ENCODE measurements around the gene RAB37. TPM values are rescaled to one million over a fixed set of nuclear protein-coding genes. Genes with fewer than 3 reads are reported as not detected.

RAB37 gene
- total RNA-seq, 1 donor from 2014 or later, result not detected

DNA sequence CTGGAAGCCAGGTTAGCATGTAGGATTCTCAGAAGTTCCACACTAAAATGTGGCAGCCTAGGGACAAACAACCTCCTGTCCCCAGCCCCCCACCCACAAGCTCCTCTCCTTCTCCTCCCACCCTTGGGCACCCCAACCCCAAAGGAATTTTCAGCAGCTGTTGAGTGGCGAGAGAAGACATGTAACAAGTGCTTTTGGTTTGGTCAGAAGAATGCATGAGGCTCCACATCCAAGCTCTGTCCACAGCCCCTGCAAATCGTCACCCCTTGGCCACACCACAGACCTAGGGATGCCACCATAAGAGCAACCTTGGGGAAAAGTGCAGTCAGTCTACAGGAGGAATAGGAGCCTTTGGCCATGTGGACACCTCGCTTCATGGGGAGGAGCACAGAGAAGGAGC lies 11.9 kb upstream of the RAB37 start:
- no peak for DNase-seq (ENCODE audit: extremely low read depth, low read depth, low spot score)

DNA sequence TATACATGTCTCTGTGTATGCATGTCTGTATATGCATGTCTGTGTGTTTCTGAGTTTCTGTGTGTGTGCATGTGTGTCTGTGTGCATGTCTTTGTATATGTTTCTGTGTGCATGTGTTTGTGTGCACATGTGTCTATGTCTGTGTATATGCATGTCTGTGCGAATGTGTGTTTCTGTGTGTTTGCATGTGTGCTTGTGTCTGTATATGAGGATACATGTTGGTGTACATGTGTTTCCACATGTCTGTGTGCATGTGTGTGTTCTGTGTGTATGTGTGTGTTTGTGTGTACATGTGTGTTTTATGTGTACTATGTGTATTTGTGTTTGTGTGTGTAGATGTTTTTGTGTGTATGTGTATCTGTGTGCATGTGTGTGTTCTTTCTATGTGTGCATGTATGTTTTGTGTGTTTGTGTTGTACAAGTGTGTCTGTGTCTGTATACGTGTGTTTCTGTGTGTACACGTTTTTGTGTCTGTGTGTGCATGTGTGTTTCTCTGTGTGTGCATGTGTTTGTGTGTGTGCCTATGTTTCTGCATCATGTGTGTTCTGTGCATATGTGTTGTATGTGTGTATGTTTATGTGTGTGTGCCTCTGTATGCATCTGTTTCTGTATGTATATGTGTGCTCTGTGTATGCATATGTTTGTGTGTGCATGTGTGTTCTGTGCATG lies 8.9 kb upstream of the RAB37 start:
- no peak for DNase-seq (ENCODE audit: extremely low read depth, low read depth, low spot score)

DNA sequence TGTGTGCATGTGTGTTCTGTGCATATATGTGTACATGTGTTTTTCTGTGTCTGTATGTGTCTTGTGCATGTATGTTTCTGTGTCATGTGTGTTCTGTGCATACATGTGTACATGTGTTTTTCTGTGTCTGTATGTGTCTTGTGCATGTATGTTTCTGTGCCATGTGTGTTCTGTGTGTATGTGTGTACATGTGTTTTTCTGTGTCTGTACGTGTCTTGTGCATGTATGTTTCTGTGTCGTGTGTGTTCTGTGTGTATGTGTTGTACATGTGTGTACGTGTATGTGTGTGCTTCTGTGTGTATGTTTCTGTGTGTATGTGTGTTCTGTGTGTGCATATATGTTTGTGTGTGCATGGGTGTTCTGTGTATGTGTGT lies 8.4 kb upstream of the RAB37 start:
- DNase-seq (ENCODE audit: extremely low read depth, low read depth, low spot score), result no peak

DNA sequence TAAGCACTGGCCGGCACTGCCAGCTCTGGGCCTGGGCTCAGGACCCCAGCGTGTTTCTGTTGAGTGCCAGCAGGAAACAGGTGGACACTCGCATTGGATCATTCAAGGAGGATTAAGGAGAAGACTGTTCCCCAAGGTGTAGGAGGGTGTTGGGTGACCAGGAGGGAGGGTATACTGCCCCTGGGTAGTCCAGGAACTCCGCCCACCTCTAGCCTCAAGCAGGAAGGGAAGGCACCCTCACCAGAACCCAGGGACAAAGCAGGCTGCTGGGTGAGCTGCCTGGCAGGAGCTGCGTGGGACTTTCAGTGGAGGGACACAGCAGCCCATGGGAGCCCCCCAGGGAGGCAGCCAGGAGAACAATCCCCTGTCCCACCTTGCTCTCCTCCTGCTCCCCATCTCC lies 7.7 kb upstream of the RAB37 start:
- no peak for DNase-seq (ENCODE audit: extremely low read depth, low read depth, low spot score)

DNA sequence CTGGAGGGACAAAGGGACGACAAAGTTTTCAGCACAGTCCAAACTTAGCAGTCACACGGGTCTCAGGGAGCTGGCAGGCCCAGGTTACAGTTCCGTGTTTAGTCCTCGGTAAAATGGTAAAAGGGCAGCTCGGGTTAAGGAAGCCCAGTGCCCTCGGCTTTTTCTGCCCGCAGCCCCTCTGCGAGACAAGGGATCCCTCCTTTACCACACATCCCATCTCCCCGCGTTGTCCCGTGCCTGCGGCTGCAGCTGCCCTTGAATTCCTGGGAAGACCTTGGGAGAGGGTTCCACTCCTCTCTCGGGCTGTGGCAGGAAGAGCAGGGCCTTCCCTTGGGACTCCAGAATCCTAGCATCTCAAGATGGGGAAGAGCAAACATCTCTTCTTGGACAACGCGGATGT lies 7.2 kb upstream of the RAB37 start:
- DNase-seq (ENCODE audit: extremely low read depth, low read depth, low spot score), result no peak

DNA sequence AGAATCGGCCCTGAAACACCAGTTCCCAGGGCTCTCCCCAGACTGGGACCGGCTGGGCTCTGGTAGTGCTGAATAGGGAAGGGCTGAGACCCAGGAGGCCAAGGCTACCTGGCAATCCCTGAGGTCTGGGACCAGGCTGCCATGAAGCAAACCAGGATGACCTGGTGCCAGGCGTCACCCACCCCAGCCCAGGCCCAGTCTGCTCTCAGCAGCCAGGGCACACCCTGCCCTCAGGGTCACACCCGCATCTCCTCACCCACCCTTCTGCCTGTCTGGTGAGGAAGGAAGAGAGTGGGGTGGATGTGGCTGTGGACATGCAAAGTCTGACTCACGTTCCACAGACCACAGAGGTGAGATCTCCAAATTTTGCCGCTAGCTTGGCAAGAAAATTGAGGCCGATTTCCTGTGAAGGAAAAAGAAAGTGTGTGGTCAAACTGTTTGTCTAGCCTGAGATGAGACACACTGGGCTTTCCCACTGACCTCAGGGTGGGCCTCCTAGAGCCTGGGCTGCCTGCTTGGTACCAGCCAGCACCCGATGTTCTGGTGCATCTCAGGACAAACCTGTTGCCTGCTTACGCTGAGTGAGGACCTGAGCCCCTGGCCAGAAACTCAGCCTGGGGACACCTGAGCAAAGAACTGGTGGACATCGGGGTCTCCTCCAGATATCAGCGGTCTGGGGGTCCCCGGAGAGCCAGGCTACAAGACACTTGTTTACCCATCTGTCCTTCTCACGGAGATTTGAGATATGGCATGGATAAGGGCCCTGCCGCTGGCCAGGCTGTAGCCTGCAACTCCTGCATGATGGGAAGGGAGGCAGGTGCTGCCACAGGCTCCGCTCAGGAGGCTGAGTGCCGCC lies 6.3 kb upstream of the RAB37 start:
- DNase-seq (ENCODE audit: extremely low read depth, low read depth, low spot score), result no peak

DNA sequence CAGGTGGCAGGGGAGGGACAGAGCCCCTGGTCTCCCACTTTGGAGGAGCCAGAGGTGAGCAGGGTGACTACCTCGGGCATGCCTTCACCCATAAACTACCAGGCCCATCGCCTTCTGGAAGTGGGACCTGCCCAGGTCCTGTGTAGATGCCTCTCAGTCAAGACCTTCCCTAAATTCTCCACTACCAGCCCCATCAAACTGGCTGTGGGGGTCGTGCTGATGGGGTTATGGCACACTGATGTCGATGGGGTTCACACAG lies 5.8 kb upstream of the RAB37 start:
- no peak for DNase-seq (ENCODE audit: extremely low read depth, low read depth, low spot score)

DNA sequence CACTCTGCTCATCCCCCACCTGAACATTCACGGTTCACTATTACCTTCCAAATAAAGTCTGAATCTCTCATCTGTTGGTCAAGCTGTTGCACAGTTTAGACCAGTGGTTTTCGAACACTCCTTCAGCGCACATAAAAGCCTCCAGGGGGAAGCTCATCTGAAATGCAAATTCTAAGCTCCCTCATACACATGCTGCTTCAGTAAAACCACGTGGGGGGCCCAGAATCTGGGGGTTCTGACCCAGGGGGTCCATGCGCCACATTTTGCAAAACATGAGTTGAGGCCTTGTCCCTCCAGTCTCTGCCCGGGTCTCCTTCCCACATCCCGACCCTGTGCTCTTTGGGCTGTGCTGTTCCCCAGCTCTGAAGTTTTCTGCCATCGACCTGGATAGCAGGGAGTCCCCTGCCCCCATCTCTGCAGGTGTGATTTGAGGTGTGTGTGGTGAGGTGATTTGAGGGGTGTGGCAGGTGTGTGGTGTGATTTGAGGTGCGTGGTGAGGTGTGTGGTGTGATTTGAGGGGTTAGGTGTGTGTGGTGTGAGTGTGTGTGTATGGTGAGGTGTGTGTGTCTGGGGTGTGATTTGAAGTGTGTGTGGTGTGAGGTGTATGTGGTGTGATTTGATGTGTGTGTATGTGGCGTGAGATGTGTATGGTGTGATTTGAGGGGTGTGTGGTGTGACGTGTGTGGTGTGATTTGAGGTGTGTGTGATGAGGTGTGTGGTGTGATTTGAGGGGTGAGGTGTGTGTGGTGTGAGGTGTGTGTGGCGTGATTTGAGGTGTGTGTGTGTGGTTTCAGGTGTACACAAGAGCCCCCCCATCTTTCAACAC lies 4.8 kb upstream of the RAB37 start:
- DNase-seq (ENCODE audit: extremely low read depth, low read depth, low spot score), result no peak

DNA sequence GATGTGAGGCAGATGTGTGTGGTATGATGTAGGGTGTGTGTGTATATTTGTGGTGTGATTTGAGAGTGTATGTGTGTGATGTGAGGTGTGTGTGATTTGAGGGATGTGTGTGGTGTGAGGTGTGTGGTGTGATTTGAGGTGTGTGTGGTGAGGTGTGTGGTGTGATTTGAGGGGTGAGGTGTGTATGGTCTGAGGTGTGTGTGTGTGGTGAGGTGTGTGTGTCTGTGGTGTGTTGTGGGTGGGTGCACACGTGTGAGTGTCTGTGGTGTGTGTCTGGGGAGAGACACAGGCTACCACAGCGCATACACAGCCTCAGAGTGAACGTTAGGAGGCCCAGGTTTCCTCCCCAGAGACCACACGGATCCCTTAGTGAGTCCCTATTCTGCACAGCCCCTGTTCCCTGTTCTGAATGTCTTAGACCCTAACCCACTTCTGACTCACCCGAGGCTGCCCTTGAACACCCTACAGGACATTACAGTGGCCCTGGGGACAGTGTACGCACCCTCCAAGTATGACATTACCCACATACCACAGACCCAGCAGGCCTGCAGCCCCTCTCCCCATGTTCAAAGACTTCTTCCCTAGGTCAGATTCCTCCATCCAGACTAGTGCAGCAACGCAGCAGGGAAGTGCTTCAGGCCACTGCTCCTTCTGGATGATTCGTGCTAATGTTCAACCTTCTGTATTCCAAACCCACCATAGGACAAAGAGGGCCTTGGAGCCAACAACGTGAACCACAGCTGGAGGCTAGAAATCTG lies 3.5 kb upstream of the RAB37 start:
- no peak for DNase-seq (ENCODE audit: extremely low read depth, low read depth, low spot score)

DNA sequence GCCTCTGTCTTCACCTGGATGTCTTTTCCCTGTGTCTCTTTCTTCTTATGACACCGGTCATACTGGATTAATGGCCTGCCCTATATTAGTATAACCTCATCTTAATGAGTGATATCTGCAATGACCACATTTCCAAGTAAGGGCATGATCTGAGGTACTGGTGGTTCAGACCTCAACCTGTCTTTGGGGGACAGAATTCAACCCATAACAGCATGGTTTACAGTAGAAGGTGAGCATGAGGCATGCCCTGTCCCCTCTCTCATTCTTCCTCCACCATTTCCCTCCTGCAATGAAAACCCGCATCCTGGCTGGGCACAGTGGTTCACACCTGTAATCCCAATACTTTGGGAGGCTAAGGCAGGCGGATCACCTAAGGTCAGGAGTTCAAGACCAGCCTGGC lies 2.8 kb upstream of the RAB37 start:
- DNase-seq (ENCODE audit: extremely low read depth, low read depth, low spot score), result no peak

DNA sequence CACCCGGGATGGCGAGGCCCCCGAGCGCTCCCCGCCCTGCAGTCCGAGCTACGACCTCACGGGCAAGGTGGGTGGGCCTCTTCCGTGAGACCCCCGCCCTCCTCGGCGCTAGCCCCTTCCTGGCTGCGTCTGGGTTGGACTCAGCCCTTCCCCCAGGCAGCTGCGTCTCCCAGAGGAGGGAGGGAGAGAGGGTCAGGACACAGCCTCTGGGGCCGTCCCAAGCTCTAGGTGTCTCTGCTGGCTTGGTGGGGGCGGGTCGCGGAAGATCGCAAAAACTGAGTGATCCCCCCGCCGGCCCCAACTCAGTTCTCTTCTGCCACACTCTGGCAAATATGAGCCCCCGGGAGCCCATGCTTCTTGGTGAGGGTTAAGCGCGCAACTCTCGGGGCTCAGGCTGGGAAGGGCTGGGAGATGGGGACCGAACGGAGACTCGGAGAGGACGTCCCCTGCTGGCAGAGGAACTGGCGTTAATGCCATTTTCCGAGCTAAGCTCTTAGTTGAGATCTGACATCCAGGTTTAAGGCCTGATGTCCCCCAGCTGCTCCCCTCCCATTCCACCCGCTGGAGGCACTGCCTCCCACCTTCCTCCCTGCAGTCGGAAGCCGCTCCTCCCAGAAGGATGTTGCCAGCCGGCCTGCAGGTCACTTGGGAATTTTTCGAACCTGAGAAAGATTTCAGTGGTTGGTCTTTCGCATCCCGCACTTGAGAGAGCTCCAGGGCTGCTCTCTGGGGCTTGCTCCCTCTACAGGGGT lies 419 bp downstream of the RAB37 start:
- no peak for DNase-seq (ENCODE audit: extremely low read depth, low read depth, low spot score)

DNA sequence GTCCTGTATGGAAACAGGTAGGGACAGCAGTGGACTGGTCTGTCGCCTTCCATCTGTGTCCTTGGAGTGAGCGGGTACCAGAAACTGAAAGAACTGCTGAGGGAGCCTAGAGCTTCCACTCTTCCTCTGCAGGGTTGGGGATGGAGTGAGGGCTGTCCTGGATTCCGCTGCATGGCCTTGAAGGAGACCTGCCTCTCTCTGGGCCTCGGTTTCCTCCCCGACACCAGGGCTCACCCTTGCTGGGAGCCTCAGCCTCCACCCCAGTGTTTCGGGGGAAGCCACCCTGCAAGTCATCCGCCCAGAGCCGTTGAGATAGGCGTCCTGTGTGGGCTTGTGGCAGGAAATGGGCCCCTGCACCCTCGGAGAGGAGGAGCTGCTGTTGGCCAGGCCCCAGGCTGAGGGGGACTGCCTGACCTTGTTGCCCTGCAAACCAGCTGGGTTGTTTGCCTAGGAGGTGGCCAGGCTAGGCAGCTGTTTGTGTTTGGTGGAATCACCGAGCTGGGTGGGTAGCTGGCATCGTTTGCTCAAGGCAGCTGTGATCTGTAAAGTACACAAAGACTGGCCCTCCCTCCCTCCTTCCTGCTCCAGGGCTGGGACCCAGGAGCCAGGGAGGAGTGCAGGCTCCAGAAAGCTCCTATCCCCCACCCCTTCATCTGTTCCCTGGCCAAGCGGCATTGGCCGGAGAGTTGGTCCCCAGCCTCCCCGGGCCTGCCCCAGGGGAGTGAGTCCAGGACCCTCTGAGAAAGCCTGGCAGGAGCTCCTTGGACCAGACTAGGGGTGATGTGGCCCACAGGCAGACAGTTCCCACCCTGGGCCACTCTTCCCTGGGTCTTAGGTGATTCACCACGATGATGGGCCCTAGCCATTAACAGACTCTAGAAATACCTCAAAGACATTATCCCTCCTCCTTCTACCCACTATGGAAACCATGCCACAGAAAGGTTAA lies 1.3 kb downstream of the RAB37 start:
- no peak for DNase-seq (ENCODE audit: extremely low read depth, low read depth, low spot score)

DNA sequence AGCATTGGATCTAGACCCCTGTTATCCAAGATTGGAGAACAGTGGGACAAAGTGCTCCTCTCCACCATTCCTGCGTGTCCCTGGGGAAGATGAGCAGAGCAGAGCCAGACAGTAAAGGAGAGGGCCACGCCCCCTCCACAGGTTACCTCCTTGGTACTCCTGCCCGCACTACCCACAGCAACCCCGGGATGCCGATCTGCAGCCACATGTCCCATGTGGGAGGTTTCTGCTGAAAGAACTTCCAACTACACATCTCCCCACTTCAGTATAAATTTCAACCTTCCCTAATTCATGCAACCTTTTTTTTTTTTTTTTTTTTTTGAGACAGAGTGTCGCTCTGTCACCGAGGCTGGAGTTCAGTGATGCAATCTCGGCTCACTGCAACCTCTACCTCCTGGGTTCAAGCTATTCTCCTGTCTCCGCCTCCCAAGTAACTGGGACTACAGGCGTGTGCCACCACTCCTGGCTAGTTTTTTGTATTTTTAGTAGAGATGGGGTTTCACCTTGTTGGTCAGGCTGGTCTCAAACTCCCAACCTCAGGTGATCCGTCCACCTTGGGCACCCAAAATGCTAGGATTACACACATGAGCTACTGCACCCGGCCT lies 2.3 kb downstream of the RAB37 start:
- DNase-seq (ENCODE audit: extremely low read depth, low read depth, low spot score), result no peak

DNA sequence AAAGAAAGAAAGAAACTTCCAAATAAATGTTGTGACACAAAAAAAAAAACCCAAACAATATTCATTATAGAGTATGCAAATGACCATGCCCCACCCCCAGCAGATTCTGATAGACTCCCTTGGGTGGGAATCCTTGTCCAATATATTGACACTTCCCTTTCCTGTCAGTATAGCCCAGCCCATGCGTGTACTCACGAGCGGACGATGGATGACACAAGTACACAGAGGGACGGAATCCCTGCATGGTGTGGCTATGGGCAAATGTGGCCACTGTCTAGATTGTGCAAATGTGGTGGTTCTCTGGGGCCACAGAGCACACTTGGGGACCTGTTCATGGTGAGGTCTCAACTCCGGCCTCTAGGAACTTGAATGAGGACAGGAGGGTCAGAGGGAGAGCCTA lies 3.1 kb downstream of the RAB37 start:
- no peak for DNase-seq (ENCODE audit: extremely low read depth, low read depth, low spot score)

DNA sequence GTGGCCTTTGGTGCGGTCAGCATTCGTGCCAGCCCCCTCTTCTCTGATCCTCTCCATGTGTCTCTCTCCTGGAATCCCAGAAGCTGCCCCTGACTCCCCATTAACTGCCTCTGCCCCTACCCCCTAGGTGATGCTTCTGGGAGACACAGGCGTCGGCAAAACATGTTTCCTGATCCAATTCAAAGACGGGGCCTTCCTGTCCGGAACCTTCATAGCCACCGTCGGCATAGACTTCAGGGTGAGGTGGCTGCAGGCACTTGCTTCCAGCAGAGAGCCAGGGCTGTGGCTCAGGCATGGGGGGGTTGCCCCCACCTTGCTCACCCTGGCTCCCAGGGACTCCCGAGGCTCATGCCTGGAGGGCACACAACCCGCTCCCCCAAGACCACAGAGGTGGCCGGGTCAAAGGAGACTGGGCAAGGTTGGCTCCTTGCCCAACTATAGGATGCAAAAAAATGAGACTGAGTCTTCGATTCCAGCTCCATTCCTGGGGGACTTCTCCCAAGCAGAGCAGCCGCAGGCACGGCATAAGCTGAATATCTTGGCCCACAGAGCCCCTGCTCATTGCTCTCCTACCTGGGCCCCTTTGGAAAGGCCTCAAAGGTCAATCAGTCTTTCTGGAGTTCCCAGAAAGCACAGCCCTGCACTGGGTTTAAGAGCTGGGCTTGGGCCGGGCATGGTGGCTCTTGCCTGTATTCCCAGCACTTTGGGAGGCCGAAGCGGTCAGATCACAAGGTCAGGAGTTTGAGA lies 3.8 kb downstream of the RAB37 start:
- DNase-seq (ENCODE audit: extremely low read depth, low read depth, low spot score), result no peak

DNA sequence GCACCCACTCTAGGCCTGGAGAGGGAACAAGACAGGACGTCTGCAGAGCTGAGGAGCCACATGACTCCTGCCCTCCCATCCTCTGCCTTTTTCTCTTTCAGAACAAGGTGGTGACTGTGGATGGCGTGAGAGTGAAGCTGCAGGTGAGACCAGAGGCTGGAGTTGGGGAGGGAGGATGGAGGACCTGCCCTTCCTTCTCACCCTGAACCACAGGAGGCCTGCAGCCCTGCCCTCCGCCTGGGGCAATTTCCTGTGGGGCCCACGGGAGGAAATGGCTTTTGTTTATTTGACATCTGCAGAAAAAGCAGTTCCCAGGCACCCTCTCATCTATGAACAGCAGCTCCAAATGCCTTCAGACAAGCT lies 5.1 kb downstream of the RAB37 start:
- no peak for DNase-seq (ENCODE audit: extremely low read depth, low read depth, low spot score)

DNA sequence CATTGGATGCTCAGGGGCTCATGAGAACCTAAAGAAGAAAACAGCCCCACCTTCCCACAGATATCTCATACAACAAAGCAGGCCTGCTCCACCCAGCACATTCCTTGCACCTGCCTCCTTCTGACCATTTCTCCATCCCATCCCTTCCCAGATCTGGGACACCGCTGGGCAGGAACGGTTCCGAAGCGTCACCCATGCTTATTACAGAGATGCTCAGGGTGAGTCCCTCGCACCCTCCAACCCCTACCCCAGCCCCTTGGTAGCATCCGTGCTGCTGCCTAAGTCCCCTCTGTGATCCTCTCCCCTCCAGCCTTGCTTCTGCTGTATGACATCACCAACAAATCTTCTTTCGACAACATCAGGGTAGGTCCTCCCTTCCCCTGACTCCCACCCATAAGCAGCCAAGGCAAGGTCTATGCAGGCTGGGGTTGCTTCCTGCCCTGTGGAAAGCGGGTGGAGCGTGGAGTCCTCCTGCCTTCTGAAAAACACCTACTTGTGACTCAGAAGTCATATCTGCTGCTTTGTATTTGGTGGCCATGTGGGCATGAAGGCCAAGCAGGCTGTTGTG lies 6.0 kb downstream of the RAB37 start:
- no peak for DNase-seq (ENCODE audit: extremely low read depth, low read depth, low spot score)

DNA sequence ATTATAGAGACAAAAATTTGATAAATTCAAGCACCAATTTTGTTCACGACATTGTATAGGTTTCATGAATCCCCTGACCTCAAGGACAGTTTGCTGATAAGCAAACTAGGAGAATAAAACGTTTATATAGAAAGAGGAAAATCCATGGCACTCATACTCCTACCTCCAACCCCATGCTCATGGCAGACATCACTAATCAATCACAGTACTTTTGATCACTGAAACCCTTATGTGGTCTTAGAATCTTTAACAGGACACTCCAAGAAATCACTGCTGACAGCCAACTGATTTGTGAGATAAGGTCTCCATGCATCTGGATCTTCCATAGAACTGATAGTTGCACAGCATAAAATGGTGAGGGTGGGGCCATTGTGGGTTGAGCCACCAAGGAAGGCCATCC lies 6.7 kb downstream of the RAB37 start:
- DNase-seq (ENCODE audit: extremely low read depth, low read depth, low spot score), result no peak
